Trophoblast cell (in vitro differentiated cells and primary cell): ENCODE results near the gene FBXO48.

Source experiments
- DNase-seq, 2 donors: peaks; one replicate each; pipeline ENCODE4 v3.0.0-alpha.2; 2016
- H2AFZ ChIP-seq: 2 replicates; pipeline ENCODE4 v1.6.1; 2013; ENCODE audit warnings: low read length, moderate library complexity, mild to moderate bottlenecking; ENCODE audit not compliant: insufficient read depth, poor library complexity
- H2AK5ac ChIP-seq: 2 replicates; pipeline ENCODE4 v1.6.1; 2013; ENCODE audit warnings: mild to moderate bottlenecking, low read length
- H2BK120ac ChIP-seq: 2 replicates; pipeline ENCODE4 v1.6.1; 2013; ENCODE audit warnings: low read length, mild to moderate bottlenecking, moderate library complexity; ENCODE audit not compliant: insufficient read depth, poor library complexity
- H2BK12ac ChIP-seq: 2 replicates; pipeline ENCODE4 v1.6.1; 2013; ENCODE audit warnings: mild to moderate bottlenecking, low read length, moderate library complexity
- H2BK5ac ChIP-seq: 2 replicates; pipeline ENCODE4 v1.6.1; 2013; ENCODE audit warnings: low read length, low read depth, moderate library complexity, mild to moderate bottlenecking; ENCODE audit not compliant: poor library complexity
- H3K14ac ChIP-seq: 2 replicates; pipeline ENCODE4 v1.6.1; 2013; ENCODE audit warnings: mild to moderate bottlenecking, low read length
- H3K18ac ChIP-seq: 2 replicates; pipeline ENCODE4 v1.6.1; 2013; ENCODE audit warnings: mild to moderate bottlenecking, low read length
- H3K23ac ChIP-seq: 2 replicates; pipeline ENCODE4 v1.6.1; 2013; ENCODE audit warnings: low read length
- H3K27ac ChIP-seq: 2 replicates; pipeline ENCODE4 v1.5.1; 2013; ENCODE audit warnings: low read depth, mild to moderate bottlenecking, inconsistent platforms, low read length, moderate library complexity
- H3K27me3 ChIP-seq: 2 replicates; pipeline ENCODE4 v1.6.1; 2013; ENCODE audit warnings: inconsistent platforms, mild to moderate bottlenecking, low read length, moderate library complexity; ENCODE audit not compliant: insufficient read depth
- H3K36me3 ChIP-seq, 2 experiments: 1 replicate in 1 of 2; 2 replicates in 1 of 2; pipeline ENCODE4 v1.6.1; 2013; ENCODE audit warnings: low read length in 2 of 2, mild to moderate bottlenecking in 2 of 2, moderate library complexity in 1 of 2; ENCODE audit not compliant: insufficient read depth in 2 of 2, control insufficient read depth in 1 of 2
- H3K4ac ChIP-seq: 2 replicates; pipeline ENCODE4 v1.6.1; 2013; ENCODE audit warnings: low read depth, mild to moderate bottlenecking, low read length, moderate library complexity
- H3K4me1 ChIP-seq, 2 experiments: 1 replicate in 1 of 2; 2 replicates in 1 of 2; pipeline ENCODE4 v1.6.1; 2013; ENCODE audit warnings: low read length in 2 of 2, mild to moderate bottlenecking in 2 of 2, moderate library complexity in 1 of 2; ENCODE audit not compliant: insufficient read depth in 2 of 2, control insufficient read depth in 1 of 2
- H3K4me2 ChIP-seq: 2 replicates; pipeline ENCODE4 v1.6.1; 2013; ENCODE audit warnings: inconsistent platforms, mild to moderate bottlenecking, low read length, moderate library complexity
- H3K4me3 ChIP-seq: 2 replicates; pipeline ENCODE4 v1.5.1; 2013; ENCODE audit warnings: mild to moderate bottlenecking, low read depth, low read length, inconsistent platforms
- H3K79me1 ChIP-seq: one replicate; pipeline ENCODE4 v1.6.1; 2013; ENCODE audit warnings: low read length
- H3K79me2 ChIP-seq: 2 replicates; pipeline ENCODE4 v1.6.1; 2013; ENCODE audit warnings: low read length, mild to moderate bottlenecking; ENCODE audit not compliant: control insufficient read depth, insufficient read depth, poor library complexity
- H3K9ac ChIP-seq: 2 replicates; pipeline ENCODE4 v1.6.1; 2013; ENCODE audit warnings: mild to moderate bottlenecking, low read length
- H3K9me3 ChIP-seq: 2 replicates; pipeline ENCODE4 v1.6.1; 2013; ENCODE audit warnings: low read depth, mild to moderate bottlenecking, control low read depth, inconsistent platforms, low read length; ENCODE audit not compliant: insufficient read depth
- H4K12ac ChIP-seq: 2 replicates; pipeline ENCODE4 v1.6.1; 2013; ENCODE audit warnings: low read depth, mild to moderate bottlenecking, low read length, moderate library complexity
- H4K8ac ChIP-seq: 2 replicates; pipeline ENCODE4 v1.6.1; 2013; ENCODE audit warnings: low read depth, mild to moderate bottlenecking, low read length, moderate library complexity
- H4K91ac ChIP-seq: one replicate; pipeline ENCODE4 v1.6.1; 2013; ENCODE audit warnings: low read depth, mild to moderate bottlenecking, low read length, moderate library complexity
- WGBS: extraction: QIAGEN DNeasy Blood & Tissue Kit; methylation state at CpG from one replicate; pipeline ENCODE4 v1.1.7; 2013; ENCODE audit warnings: missing lambda C conversion rate; ENCODE audit not compliant: insufficient read length, insufficient coverage; ENCODE audit errors: extremely low coverage; 5-methylcytosine and 5-hydroxymethylcytosine counted together

FBXO48 gene

DNA sequence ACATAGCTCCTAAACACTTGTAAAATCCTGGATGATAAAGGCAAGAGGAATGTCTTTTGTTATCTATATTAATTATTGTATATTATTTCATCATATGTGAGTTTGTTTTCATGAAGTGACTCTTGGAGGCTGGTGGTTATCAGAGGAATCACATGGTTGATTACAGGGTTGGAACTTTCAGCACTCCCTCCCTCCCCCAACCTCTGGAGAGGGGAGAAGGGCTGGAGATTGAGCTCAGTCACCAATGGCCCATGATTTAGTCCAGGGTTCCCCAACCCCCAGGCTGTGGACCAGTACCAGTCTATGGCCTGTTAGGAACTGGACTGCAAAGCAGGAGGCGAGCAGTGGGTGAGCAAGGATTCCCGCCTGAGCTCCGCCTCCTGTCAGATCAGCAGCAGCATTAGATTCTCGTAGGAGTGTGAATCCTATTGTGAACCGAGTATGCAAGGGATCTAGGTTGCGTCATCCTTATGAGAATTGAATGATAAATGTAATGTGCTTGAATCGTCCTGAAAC is 37.7 kb downstream of the FBXO48 start:
- H3K9me3 ChIP-seq: peaks cover 12% of the 10 kb centered on the region
- no peaks in the 10 kb centered on the region for H3K36me3 ChIP-seq
- no peaks in the 10 kb centered on the region for H3K27me3 ChIP-seq
- H3K14ac ChIP-seq: no peak overlapping the region
- H2AK5ac ChIP-seq: no peak overlapping the region
- H4K12ac ChIP-seq: no peak overlapping the region
- no peak overlapping the region for H3K9ac ChIP-seq
- no peak overlapping the region for H3K4me2 ChIP-seq
- H3K4me1 ChIP-seq: no peaks in the 10 kb centered on the region
- WGBS: no CpG with 5 or more reads among the region's 7 CpGs
- no peak overlapping the region for H4K8ac ChIP-seq
- DNase-seq: no peak
- no peak overlapping the region for H3K4me3 ChIP-seq
- H3K23ac ChIP-seq: no peak overlapping the region
- no peak overlapping the region for H2BK12ac ChIP-seq
- H3K4ac ChIP-seq: no peak overlapping the region
- no peaks in the 10 kb centered on the region for H3K79me2 ChIP-seq
- no peak overlapping the region for H4K91ac ChIP-seq
- H2AFZ ChIP-seq: no peak overlapping the region
- H3K79me1 ChIP-seq: no peaks in the 10 kb centered on the region
- no peak overlapping the region for H2BK120ac ChIP-seq
- H3K27ac ChIP-seq: no peak overlapping the region
- H3K18ac ChIP-seq: no peak overlapping the region
- H2BK5ac ChIP-seq: no peak overlapping the region

DNA sequence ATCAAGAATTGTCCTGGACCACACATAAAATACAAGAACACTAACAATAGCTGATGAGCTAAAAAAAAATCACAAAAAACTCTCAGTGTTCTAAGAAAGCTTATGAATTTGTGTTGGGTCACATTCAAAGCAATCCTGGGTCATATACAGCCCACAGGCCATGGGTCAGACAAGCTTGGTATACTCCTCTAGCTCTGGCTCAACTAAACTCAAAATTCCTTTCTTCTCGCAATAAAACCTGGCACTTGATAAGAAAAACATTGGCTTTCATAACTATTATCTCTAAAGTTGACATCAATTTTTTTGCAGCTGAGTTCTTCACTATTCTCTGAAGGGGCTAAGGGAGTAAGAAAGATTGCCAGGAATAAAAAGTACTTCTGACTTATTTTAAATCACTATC is 38.3 kb downstream of the FBXO48 start:
- Histone ChIP-seq H3K4ac (no peak overlapping the region), H3K79me2 (no peaks in the 10 kb centered on the region), H2AFZ (no peak overlapping the region), H2BK12ac (no peak overlapping the region), H2BK120ac (no peak overlapping the region), H3K79me1 (no peaks in the 10 kb centered on the region), H4K91ac (no peak overlapping the region), H3K4me3 (no peak overlapping the region), H3K27me3 (no peaks in the 10 kb centered on the region), H3K9ac (no peak overlapping the region), H3K18ac (no peak overlapping the region), H4K12ac (no peak overlapping the region), H3K27ac (no peak overlapping the region), H2AK5ac (no peak overlapping the region), H2BK5ac (no peak overlapping the region), H3K9me3 (peaks cover 12% of the 10 kb centered on the region), H3K4me1 (no peaks in the 10 kb centered on the region), H3K36me3 (no peaks in the 10 kb centered on the region), H3K4me2 (no peak overlapping the region), H4K8ac (no peak overlapping the region), H3K14ac (no peak overlapping the region), H3K23ac (no peak overlapping the region)
- no CpG with 5 or more reads among the region's 1 CpG for WGBS
- DNase-seq: no peak

DNA sequence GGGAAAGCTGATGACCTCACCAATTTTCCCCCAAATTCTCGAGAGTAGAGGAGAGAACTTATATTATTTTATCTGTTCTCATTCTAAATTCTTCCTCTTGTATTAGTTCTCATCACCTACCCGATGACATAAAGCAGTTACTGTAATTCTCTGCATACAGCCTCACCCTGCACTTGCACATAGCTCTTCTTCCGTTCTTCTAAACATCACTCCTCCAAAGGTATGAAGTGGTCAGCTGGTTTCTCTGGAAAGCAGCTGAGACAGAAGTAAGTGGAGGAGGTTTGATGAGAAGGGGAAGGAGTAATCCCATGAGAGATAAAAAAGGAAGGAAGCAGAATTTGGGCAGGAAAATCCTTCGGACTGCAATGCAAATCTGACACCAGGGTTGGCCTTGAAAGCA is 39.0 kb downstream of the FBXO48 start:
- Histone ChIP-seq H3K14ac (no peak overlapping the region), H4K12ac (no peak overlapping the region), H3K79me2 (no peaks in the 10 kb centered on the region), H2BK120ac (no peak overlapping the region), H2BK12ac (no peak overlapping the region), H3K4me3 (no peak overlapping the region), H2AK5ac (no peak overlapping the region), H4K91ac (no peak overlapping the region), H3K9ac (no peak overlapping the region), H2BK5ac (no peak overlapping the region), H3K79me1 (no peaks in the 10 kb centered on the region), H3K27ac (no peak overlapping the region), H2AFZ (no peak overlapping the region), H3K4ac (no peak overlapping the region), H3K4me2 (no peak overlapping the region), H3K9me3 (peaks cover 7% of the 10 kb centered on the region), H4K8ac (no peak overlapping the region), H3K18ac (no peak overlapping the region), H3K23ac (no peak overlapping the region), H3K4me1 (no peaks in the 10 kb centered on the region), H3K36me3 (no peaks in the 10 kb centered on the region), H3K27me3 (no peaks in the 10 kb centered on the region)
- no CpG with 5 or more reads among the region's 4 CpGs for WGBS
- DNase-seq: no peak

DNA sequence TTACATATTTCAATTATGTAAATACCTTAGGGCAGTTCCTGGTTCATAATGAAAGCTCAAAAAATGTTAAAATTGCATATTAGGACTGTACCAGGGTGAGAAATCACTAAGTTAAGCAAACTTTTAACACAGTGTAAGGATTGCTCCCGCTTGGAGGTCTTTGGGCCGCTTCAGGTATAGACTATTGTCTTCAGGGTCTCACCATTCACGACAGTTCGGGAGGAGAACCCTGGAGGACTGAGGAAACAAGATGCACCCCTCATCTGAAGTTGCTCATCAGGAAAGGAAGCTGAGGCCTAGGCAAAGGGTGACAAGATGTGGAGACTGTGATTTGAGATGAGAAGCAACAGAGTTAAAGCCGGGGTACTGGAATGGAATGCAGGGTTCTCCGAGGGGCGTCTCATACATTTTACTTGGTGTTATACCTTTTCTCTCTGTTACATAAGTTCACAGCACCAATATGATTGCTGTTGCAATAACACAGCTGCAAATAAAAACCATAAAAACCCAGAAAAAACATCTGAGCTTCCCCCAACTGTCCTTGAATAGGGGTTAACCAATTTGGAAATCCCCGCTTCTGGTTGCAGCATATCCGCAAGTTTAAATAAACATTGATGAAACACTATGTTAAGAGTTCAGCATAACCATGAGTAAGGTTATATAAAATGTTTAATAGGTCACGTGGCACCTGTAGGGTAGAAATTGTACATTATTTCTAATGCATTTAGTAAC is 40.1 kb downstream of the FBXO48 start:
- Histone ChIP-seq H4K91ac (no peak overlapping the region), H3K27ac (no peak overlapping the region), H3K4me3 (no peak overlapping the region), H3K18ac (no peak overlapping the region), H3K79me1 (no peaks in the 10 kb centered on the region), H3K4me2 (no peak overlapping the region), H4K12ac (no peak overlapping the region), H2AK5ac (no peak overlapping the region), H3K23ac (no peak overlapping the region), H4K8ac (no peak overlapping the region), H2AFZ (no peak overlapping the region), H3K36me3 (no peaks in the 10 kb centered on the region), H2BK5ac (no peak overlapping the region), H2BK12ac (no peak overlapping the region), H3K27me3 (no peaks in the 10 kb centered on the region), H3K14ac (no peak overlapping the region), H3K9me3 (peaks cover 1% of the 10 kb centered on the region), H3K79me2 (no peaks in the 10 kb centered on the region), H3K4me1 (no peaks in the 10 kb centered on the region), H3K4ac (no peak overlapping the region), H3K9ac (no peak overlapping the region), H2BK120ac (no peak overlapping the region)
- no CpG with 5 or more reads among the region's 10 CpGs for WGBS
- DNase-seq: peak in 1 of 2 donors; percentile 17
